ENCODE measurements around the gene ADORA2A.

ADORA2A gene

GRCh38 chr22:24427500-24428164 is at the start of gene ADORA2A:
Gene ADORA2A (plus strand): TSS chr22:24427599. CDS start chr22:24433405, 5,806 bp downstream.
- DNase-seq (ENCODE audit: extremely low read depth in 1 of 2, low read depth in 1 of 2): peak; percentile 60 to 85

GRCh38 chr22:24379536-24379935 is 47.9 kb upstream of the ADORA2A start:
- DNase-seq (ENCODE audit: extremely low read depth in 1 of 2, low read depth in 1 of 2): no peak

GRCh38 chr22:24380220-24380904 is 47.0 kb upstream of the ADORA2A start:
- DNase-seq (ENCODE audit: extremely low read depth in 1 of 2, low read depth in 1 of 2): no peak

- DNase-seq (ENCODE audit: extremely low read depth in 1 of 2, low read depth in 1 of 2): no peak
Measured at GRCh38 chr22:24380905-24381230, 46.5 kb upstream of the ADORA2A start.

GRCh38 chr22:24383061-24383460 is 44.3 kb upstream of the ADORA2A start:
- no peak for DNase-seq (ENCODE audit: extremely low read depth in 1 of 2, low read depth in 1 of 2)

GRCh38 chr22:24384131-24384530 is 43.3 kb upstream of the ADORA2A start:
- no peak for DNase-seq (ENCODE audit: extremely low read depth in 1 of 2, low read depth in 1 of 2)

GRCh38 chr22:24386937-24387471 is 40.4 kb upstream of the ADORA2A start:
- no peak for DNase-seq (ENCODE audit: extremely low read depth in 1 of 2, low read depth in 1 of 2)

GRCh38 chr22:24389680-24390079 is 37.7 kb upstream of the ADORA2A start:
- DNase-seq (ENCODE audit: extremely low read depth in 1 of 2, low read depth in 1 of 2): no peak

- no peak for DNase-seq (ENCODE audit: extremely low read depth in 1 of 2, low read depth in 1 of 2)
Measured at GRCh38 chr22:24390156-24390555, 37.2 kb upstream of the ADORA2A start.

GRCh38 chr22:24390576-24390975 is 36.8 kb upstream of the ADORA2A start:
- DNase-seq (ENCODE audit: extremely low read depth in 1 of 2, low read depth in 1 of 2): no peak

- DNase-seq (ENCODE audit: extremely low read depth in 1 of 2, low read depth in 1 of 2): no peak
Measured at GRCh38 chr22:24391836-24392217, 35.6 kb upstream of the ADORA2A start.

GRCh38 chr22:24392218-24392931 is 35.0 kb upstream of the ADORA2A start:
- no peak for DNase-seq (ENCODE audit: extremely low read depth in 1 of 2, low read depth in 1 of 2)

- DNase-seq (ENCODE audit: extremely low read depth in 1 of 2, low read depth in 1 of 2): no peak
Measured at GRCh38 chr22:24393012-24393559, 34.3 kb upstream of the ADORA2A start.

- no peak for DNase-seq (ENCODE audit: extremely low read depth in 1 of 2, low read depth in 1 of 2)
Measured at GRCh38 chr22:24393848-24394247, 33.6 kb upstream of the ADORA2A start.

- no peak for DNase-seq (ENCODE audit: extremely low read depth in 1 of 2, low read depth in 1 of 2)
Measured at GRCh38 chr22:24394254-24394653, 33.1 kb upstream of the ADORA2A start.

- no peak for DNase-seq (ENCODE audit: extremely low read depth in 1 of 2, low read depth in 1 of 2)
Measured at GRCh38 chr22:24398409-24398808, 29.0 kb upstream of the ADORA2A start.

GRCh38 chr22:24400034-24400725 is 27.2 kb upstream of the ADORA2A start:
- DNase-seq (ENCODE audit: extremely low read depth in 1 of 2, low read depth in 1 of 2): no peak

- DNase-seq (ENCODE audit: extremely low read depth in 1 of 2, low read depth in 1 of 2): no peak
Measured at GRCh38 chr22:24400726-24401596, 26.4 kb upstream of the ADORA2A start.

- DNase-seq (ENCODE audit: extremely low read depth in 1 of 2, low read depth in 1 of 2): no peak
Measured at GRCh38 chr22:24401931-24402367, 25.4 kb upstream of the ADORA2A start.
